Liver (tissue), 9 donors: ENCODE measurements around the gene ZC2HC1C. TPM values are rescaled to one million over a fixed set of nuclear protein-coding genes. Genes with fewer than 3 reads are reported as not detected.
"Not testable (repeated sequence)": the region's sequence is repeated elsewhere in the genome, so short reads cannot be mapped to it uniquely, and the experiment has no call there.

Source experiments
- DNase-seq: peaks from one replicate; pipeline ENCODE4 v3.0.0-alpha.2; 2017; ENCODE audit warnings: low spot score
- H3K27ac ChIP-seq, 2 donors: one replicate each; pipeline ENCODE4 v1.7.0; 2013; ENCODE audit warnings: inconsistent platforms in 2 of 2, low read length in 2 of 2, control low read depth in 1 of 2, low read depth in 1 of 2, mild to moderate bottlenecking in 1 of 2
- H3K27me3 ChIP-seq, 4 donors: one replicate each; pipeline versions ENCODE4 v1.6.1 to v1.7.0; 2013; ENCODE audit warnings: low read length in 3 of 4, inconsistent platforms in 1 of 4, mild to moderate bottlenecking in 1 of 4, moderate library complexity in 1 of 4; ENCODE audit not compliant: control insufficient read depth in 4 of 4, insufficient read depth in 4 of 4
- H3K36me3 ChIP-seq, 4 donors: one replicate each; pipeline versions ENCODE4 v1.6.1 to v1.7.0; 2013; ENCODE audit warnings: low read length in 3 of 4, mild to moderate bottlenecking in 3 of 4, low read depth in 1 of 4, moderate library complexity in 1 of 4; ENCODE audit not compliant: control insufficient read depth in 4 of 4, insufficient read depth in 3 of 4
- H3K4me1 ChIP-seq, 4 donors: one replicate each; pipeline versions ENCODE4 v1.6.1 to v1.7.0; 2013; ENCODE audit warnings: low read length in 3 of 4, mild to moderate bottlenecking in 3 of 4, moderate library complexity in 1 of 4; ENCODE audit not compliant: control insufficient read depth in 4 of 4, insufficient read depth in 4 of 4
- H3K4me3 ChIP-seq, 3 donors: one replicate each; pipeline versions ENCODE4 v1.6.1 to v1.7.0; 2013; ENCODE audit warnings: low read length in 3 of 3, control low read depth in 1 of 3, low read depth in 1 of 3, mild to moderate bottlenecking in 1 of 3
- H3K9ac ChIP-seq, 2 donors: one replicate each; pipeline ENCODE4 v1.7.0; 2013; ENCODE audit warnings: low read length in 2 of 2, mild to moderate bottlenecking in 2 of 2, moderate library complexity in 2 of 2, control low read depth in 1 of 2, low read depth in 1 of 2
- H3K9me3 ChIP-seq, 4 donors: one replicate each; pipeline versions ENCODE4 v1.6.1 to v1.7.0; 2013; ENCODE audit warnings: low read length in 3 of 4; ENCODE audit not compliant: control insufficient read depth in 4 of 4
- EGR1 ChIP-seq, 2 donors: IDR thresholded peaks; 2 replicates each; pipeline ENCODE4 v1.6.1; 2016 to 2018; ENCODE audit warnings: antibody characterized with exemption in 2 of 2, low read depth in 2 of 2
- FOXA1 ChIP-seq: IDR thresholded peaks from 2 replicates; pipeline ENCODE4 v1.6.1; 2016; ENCODE audit warnings: antibody characterized with exemption
- FOXA2 ChIP-seq: IDR thresholded peaks from 2 replicates; pipeline ENCODE4 v1.6.1; 2016; ENCODE audit warnings: antibody characterized with exemption
- GABPA ChIP-seq, 2 donors: IDR thresholded peaks in 1 of 2; conservative IDR thresholded peaks in 1 of 2; 2 replicates each; pipeline ENCODE4 v1.6.1; 2016; ENCODE audit warnings: antibody characterized with exemption in 2 of 2, mild to moderate bottlenecking in 1 of 2, moderate library complexity in 1 of 2
- HNF4A ChIP-seq, 2 donors: conservative IDR thresholded peaks; 2 replicates each; pipeline ENCODE4 v1.6.1; 2016; ENCODE audit warnings: antibody characterized with exemption in 2 of 2, mild to moderate bottlenecking in 2 of 2
- HNF4G ChIP-seq: IDR thresholded peaks from 2 replicates; pipeline ENCODE4 v1.6.1; 2016; ENCODE audit warnings: antibody characterized with exemption
- JUND ChIP-seq, 2 donors: IDR thresholded peaks; 2 replicates each; pipeline ENCODE4 v1.6.1; 2016; ENCODE audit warnings: antibody characterized with exemption in 2 of 2
- NR2F2 ChIP-seq: IDR thresholded peaks from 2 replicates; pipeline ENCODE4 v1.6.1; 2016; ENCODE audit warnings: antibody characterized with exemption
- RAD21 ChIP-seq, 2 donors: IDR thresholded peaks; 2 replicates each; pipeline ENCODE4 v1.6.1; 2016; ENCODE audit warnings: antibody characterized with exemption in 2 of 2, mild to moderate bottlenecking in 2 of 2
- RXRA ChIP-seq, 2 donors: IDR thresholded peaks; 2 replicates each; pipeline ENCODE4 v1.6.1; 2017 to 2018; ENCODE audit warnings: antibody characterized with exemption in 2 of 2, mild to moderate bottlenecking in 1 of 2
- SP1 ChIP-seq: IDR thresholded peaks from 2 replicates; pipeline ENCODE4 v1.6.1; 2018; ENCODE audit warnings: antibody characterized with exemption, mild to moderate bottlenecking
- TAF1 ChIP-seq: conservative IDR thresholded peaks from 2 replicates; pipeline ENCODE4 v1.6.1; 2016; ENCODE audit warnings: antibody characterized with exemption, mild to moderate bottlenecking
- YY1 ChIP-seq: IDR thresholded peaks from 2 replicates; pipeline ENCODE4 v1.6.1; 2016; ENCODE audit warnings: antibody characterized with exemption, mild to moderate bottlenecking
- WGBS: extraction: QIAGEN DNeasy Blood & Tissue Kit; methylation state at CpG from one replicate; pipeline ENCODE4 v1.1.7; 2013; 5-methylcytosine and 5-hydroxymethylcytosine counted together
- polyA plus RNA-seq, 2 donors: library from polyadenylated mRNA; stranded (reverse) in 1 of 2; unstranded in 1 of 2; fragments of 200-250 nt in 1 of 2; fragments of >200 nt in 1 of 2; fragmentation: Nextera tagmentation in 1 of 2; extraction: Ambion mirVana in 1 of 2; gene quantifications; one replicate each; pipeline versions ENCODE4 v1.2.1 to v1.2.3, GENCODE V29; 2013 to 2015
- total RNA-seq, 2 donors: library from RNA; depleted of rRNA; stranded (reverse); fragments of >200 nt; gene quantifications; one replicate each; pipeline ENCODE4 v1.2.3, GENCODE V29; 2014
- TF ChIP-seq, protein P1 (sequence below): IDR thresholded peaks from 2 replicates; pipeline ENCODE4 v1.6.1; 2016; ENCODE audit warnings: antibody characterized with exemption
- TF ChIP-seq, protein P2 (sequence below): fragments of 150-350 bp; IDR thresholded peaks from 2 replicates; pipeline ENCODE4 v1.5.1; 2017; ENCODE audit warnings: improper control_type of control experiment, low read depth, low read length; ENCODE audit not compliant: missing input control
- TF ChIP-seq, protein P3 (sequence below): IDR thresholded peaks from 2 replicates; pipeline ENCODE4 v1.6.1; 2016; ENCODE audit warnings: antibody characterized with exemption, mild to moderate bottlenecking
- TF ChIP-seq, protein P4 (sequence below): IDR thresholded peaks from 2 replicates; pipeline ENCODE4 v1.6.1; 2016; ENCODE audit warnings: antibody characterized with exemption
- TF ChIP-seq, protein P5 (sequence below): IDR thresholded peaks from 2 replicates; pipeline ENCODE4 v1.6.1; 2016; ENCODE audit warnings: antibody characterized with exemption
- donor health status: healthy.
- donor health status: healthy.
- donor health status: healthy.
- donor health status: healthy.
- donor health status: healthy.

ZC2HC1C gene
- total and polyA plus RNA-seq, 4 donors: 0.56 to 5.9 (median 3.5) TPM

DNA sequence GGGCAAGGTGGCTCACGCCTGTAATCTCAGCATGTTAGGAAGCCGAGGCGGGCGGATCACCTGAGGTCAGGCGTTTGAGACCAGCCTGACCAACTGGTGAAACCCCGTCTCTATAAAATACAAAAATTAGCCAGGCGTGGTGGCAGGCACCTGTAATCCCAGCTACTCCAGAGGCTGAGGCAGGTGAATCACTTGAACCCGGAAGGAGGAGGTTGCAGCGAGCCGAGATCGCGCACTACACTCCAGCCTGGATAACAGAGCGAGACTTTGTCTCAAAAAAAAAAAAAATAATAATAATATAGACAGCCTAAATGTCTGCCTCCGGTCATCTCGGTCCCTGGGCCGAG lies 58.0 kb downstream of the ZC2HC1C start:
- not testable (repeated sequence) for H3K36me3 ChIP-seq, DNase-seq, H3K27me3 ChIP-seq, H3K9me3 ChIP-seq
- WGBS: 21% methylated on average over 16 of the region's 16 CpGs
- peak overlapping the region; percentile 86 to 100 (median 92) for H3K4me3 ChIP-seq
- H3K9ac ChIP-seq: peak overlapping the region; percentile 95 to 99
- H3K27ac ChIP-seq: peak overlapping the region; percentile 92 to 98
- peak in 1 of 2 donors; percentile 2 for TF ChIP-seq RXRA (IDR thresholded peaks at IDR 0.05)
- TF ChIP-seq NR2F2: peak; percentile 0
- H3K4me1 ChIP-seq: peaks cover 2 to 29% (median 15%) of the 10 kb centered on the region in 4 donors

DNA sequence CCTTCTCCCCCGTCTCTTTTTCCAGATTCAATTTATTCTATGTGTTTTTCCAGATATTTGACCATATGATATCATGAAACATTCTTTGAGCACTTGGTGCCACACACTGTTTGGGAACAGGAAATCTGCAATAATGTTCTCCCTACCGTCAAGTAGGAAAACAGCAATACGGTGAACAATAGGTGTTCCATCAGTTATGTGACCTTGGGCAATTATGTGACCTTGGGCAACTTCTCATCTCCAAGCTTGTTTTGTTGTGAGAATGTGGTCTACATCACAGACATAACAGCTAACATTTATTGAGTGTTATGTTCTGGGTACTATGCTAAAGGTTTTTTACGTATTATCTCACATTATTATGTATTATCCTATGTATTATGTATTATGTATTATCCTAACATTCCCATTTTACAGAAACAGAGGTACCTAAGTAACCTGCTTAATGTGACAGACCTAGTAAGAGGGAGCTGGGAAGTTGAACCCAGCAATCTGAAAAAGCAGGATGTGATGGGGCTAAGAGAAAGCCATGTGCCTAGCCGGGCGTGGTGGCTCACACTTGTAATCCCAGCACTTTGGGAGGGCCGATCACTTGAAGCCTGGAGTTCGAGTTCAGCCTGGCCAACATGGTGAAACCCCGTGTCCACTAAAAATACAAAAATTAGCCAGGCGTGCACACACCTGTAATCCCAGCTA lies 58.6 kb downstream of the ZC2HC1C start:
- Histone ChIP-seq H3K9ac (peak overlapping the region; percentile 65 to 95), H3K27ac (no peak overlapping the region)
- DNase-seq: no peak

More for the DNA sequence above, 58.6 kb downstream of the ZC2HC1C start:
- no peak for TF ChIP-seq FOXA1
- TF ChIP-seq, protein P1, sequence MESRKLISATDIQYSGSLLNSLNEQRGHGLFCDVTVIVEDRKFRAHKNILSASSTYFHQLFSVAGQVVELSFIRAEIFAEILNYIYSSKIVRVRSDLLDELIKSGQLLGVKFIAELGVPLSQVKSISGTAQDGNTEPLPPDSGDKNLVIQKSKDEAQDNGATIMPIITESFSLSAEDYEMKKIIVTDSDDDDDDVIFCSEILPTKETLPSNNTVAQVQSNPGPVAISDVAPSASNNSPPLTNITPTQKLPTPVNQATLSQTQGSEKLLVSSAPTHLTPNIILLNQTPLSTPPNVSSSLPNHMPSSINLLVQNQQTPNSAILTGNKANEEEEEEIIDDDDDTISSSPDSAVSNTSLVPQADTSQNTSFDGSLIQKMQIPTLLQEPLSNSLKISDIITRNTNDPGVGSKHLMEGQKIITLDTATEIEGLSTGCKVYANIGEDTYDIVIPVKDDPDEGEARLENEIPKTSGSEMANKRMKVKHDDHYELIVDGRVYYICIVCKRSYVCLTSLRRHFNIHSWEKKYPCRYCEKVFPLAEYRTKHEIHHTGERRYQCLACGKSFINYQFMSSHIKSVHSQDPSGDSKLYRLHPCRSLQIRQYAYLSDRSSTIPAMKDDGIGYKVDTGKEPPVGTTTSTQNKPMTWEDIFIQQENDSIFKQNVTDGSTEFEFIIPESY: no peak
- TF ChIP-seq, protein P2, sequence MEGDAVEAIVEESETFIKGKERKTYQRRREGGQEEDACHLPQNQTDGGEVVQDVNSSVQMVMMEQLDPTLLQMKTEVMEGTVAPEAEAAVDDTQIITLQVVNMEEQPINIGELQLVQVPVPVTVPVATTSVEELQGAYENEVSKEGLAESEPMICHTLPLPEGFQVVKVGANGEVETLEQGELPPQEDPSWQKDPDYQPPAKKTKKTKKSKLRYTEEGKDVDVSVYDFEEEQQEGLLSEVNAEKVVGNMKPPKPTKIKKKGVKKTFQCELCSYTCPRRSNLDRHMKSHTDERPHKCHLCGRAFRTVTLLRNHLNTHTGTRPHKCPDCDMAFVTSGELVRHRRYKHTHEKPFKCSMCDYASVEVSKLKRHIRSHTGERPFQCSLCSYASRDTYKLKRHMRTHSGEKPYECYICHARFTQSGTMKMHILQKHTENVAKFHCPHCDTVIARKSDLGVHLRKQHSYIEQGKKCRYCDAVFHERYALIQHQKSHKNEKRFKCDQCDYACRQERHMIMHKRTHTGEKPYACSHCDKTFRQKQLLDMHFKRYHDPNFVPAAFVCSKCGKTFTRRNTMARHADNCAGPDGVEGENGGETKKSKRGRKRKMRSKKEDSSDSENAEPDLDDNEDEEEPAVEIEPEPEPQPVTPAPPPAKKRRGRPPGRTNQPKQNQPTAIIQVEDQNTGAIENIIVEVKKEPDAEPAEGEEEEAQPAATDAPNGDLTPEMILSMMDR: no peak
- TF ChIP-seq SP1: no peak
- TF ChIP-seq, protein P3, sequence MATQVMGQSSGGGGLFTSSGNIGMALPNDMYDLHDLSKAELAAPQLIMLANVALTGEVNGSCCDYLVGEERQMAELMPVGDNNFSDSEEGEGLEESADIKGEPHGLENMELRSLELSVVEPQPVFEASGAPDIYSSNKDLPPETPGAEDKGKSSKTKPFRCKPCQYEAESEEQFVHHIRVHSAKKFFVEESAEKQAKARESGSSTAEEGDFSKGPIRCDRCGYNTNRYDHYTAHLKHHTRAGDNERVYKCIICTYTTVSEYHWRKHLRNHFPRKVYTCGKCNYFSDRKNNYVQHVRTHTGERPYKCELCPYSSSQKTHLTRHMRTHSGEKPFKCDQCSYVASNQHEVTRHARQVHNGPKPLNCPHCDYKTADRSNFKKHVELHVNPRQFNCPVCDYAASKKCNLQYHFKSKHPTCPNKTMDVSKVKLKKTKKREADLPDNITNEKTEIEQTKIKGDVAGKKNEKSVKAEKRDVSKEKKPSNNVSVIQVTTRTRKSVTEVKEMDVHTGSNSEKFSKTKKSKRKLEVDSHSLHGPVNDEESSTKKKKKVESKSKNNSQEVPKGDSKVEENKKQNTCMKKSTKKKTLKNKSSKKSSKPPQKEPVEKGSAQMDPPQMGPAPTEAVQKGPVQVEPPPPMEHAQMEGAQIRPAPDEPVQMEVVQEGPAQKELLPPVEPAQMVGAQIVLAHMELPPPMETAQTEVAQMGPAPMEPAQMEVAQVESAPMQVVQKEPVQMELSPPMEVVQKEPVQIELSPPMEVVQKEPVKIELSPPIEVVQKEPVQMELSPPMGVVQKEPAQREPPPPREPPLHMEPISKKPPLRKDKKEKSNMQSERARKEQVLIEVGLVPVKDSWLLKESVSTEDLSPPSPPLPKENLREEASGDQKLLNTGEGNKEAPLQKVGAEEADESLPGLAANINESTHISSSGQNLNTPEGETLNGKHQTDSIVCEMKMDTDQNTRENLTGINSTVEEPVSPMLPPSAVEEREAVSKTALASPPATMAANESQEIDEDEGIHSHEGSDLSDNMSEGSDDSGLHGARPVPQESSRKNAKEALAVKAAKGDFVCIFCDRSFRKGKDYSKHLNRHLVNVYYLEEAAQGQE: no peak
- no peak for TF ChIP-seq RAD21 (IDR thresholded peaks at IDR 0.05)
- TF ChIP-seq, protein P4, sequence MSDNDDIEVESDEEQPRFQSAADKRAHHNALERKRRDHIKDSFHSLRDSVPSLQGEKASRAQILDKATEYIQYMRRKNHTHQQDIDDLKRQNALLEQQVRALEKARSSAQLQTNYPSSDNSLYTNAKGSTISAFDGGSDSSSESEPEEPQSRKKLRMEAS: no peak
- TF ChIP-seq NR2F2: no peak
- TF ChIP-seq EGR1 (IDR thresholded peaks at IDR 0.05; ENCODE audit: low read depth in 2 of 2): no peak
- no peak for TF ChIP-seq GABPA (IDR thresholded peaks at IDR 0.05 in 1 of 2, conservative IDR thresholded peaks at IDR 0.05 in 1 of 2)
- TF ChIP-seq HNF4G: no peak
- TF ChIP-seq JUND (IDR thresholded peaks at IDR 0.05): no peak
- no peak for TF ChIP-seq FOXA2
- TF ChIP-seq TAF1: no peak
- TF ChIP-seq YY1: no peak
- TF ChIP-seq RXRA (IDR thresholded peaks at IDR 0.05): no peak
- TF ChIP-seq, protein P5, sequence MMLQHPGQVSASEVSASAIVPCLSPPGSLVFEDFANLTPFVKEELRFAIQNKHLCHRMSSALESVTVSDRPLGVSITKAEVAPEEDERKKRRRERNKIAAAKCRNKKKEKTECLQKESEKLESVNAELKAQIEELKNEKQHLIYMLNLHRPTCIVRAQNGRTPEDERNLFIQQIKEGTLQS: no peak
- no peak for TF ChIP-seq HNF4A (conservative IDR thresholded peaks at IDR 0.05)
- Histone ChIP-seq H3K27me3 (no peaks in the 10 kb centered on the region), H3K4me3 (peak overlapping the region; percentile 61 to 92 (median 86)), H3K4me1 (peaks cover 2 to 31% (median 15%) of the 10 kb centered on the region in 4 donors), H3K36me3 (peaks cover 0 to 6% (median under 1%) of the 10 kb centered on the region in 4 donors), H3K9me3 (no peaks in the 10 kb centered on the region)
- WGBS: 67% methylated on average over 10 of the region's 10 CpGs
